Right ventricle myocardium inferior (tissue), 1 donor: ENCODE results near the gene CHID1. TPM values are rescaled to one million over a fixed set of nuclear protein-coding genes. Genes with fewer than 3 reads are reported as not detected.

Experiments used
- ATAC-seq: fragments of 200-7000 bp; cut with Tn5 transposase; one replicate; pipeline ENCODE4 v1.9.1; 2020; ENCODE audit warnings: mild to moderate bottlenecking, moderate library complexity
- DNase-seq: peaks from one replicate; pipeline ENCODE4 v3.0.0; 2021; ENCODE audit errors: missing footprints
- intact Hi-C: fragments of 100-400 bp; cut with DNase I; formaldehyde crosslinking; loops from one replicate; pipeline ENCODE4 v1.11.0; 2022
- total RNA-seq: library from RNA; stranded (reverse); fragmentation: NEBNext Ultra II Directional; extraction: Animal tissue kit (Norgen Biotek cat#: 25700); gene quantifications from one replicate; pipeline ENCODE4 v1.2.1, GENCODE V29; 2021
- donor health status: DM: no; HTN: yes; CAD: no; lungs with severe emphysema.

Gene CHID1
- total RNA-seq, 1 donor from 2014 or later: 49.4 TPM

- intact Hi-C loops: no loop called here
- ATAC-seq: no peak
- DNase-seq: no peak
Observed at GRCh38 chr11:833849-834311, 76.7 kb downstream of the CHID1 start.

- intact Hi-C loops: no loop called here
- DNase-seq (no peak), ATAC-seq (peak; percentile 13)
Observed at GRCh38 chr11:833114-833791, 77.4 kb downstream of the CHID1 start.

- no peak for DNase-seq
- intact Hi-C loops: no loop called here
Observed at GRCh38 chr11:832529-833113, 78.0 kb downstream of the CHID1 start, which contains the start of gene CD151. CD151 (plus strand) TSS chr11:832952; CDS start chr11:836070, 3,118 bp downstream.

GRCh38 chr11:831961-832528, 78.6 kb downstream of the CHID1 start:
- DNase-seq (no peak), ATAC-seq (no peak)
- intact Hi-C loops: no loop called here

More at GRCh38 chr11:832529-833113, 78.0 kb downstream of the CHID1 start, which contains the start of gene CD151:
- peak; percentile 38 for ATAC-seq

GRCh38 chr11:831118-831864, 79.3 kb downstream of the CHID1 start:
- intact Hi-C loops: no loop called here
- DNase-seq: no peak
- no peak for ATAC-seq

- intact Hi-C loops: no loop called here
- ATAC-seq: peak; percentile 59
- peak; percentile 87 for DNase-seq
Observed at GRCh38 chr11:830295-831117, 80.1 kb downstream of the CHID1 start.

- ATAC-seq (no peak), DNase-seq (peak; percentile 69)
- intact Hi-C loops: no loop called here
Observed at GRCh38 chr11:829847-830294, 80.7 kb downstream of the CHID1 start.

GRCh38 chr11:829176-829846, 81.3 kb downstream of the CHID1 start:
- DNase-seq (peak; percentile 77), ATAC-seq (no peak)
- intact Hi-C loops: no loop called here

- no peak for ATAC-seq
- DNase-seq: no peak
- intact Hi-C loops: no loop called here
Observed at GRCh38 chr11:828506-829175, 82.0 kb downstream of the CHID1 start.

- ATAC-seq: no peak
- no peak for DNase-seq
- intact Hi-C loops: no loop called here
Observed at GRCh38 chr11:827897-828192, 82.8 kb downstream of the CHID1 start, which contains the start of gene CRACR2B. CRACR2B (plus strand) TSS chr11:827919; CDS start chr11:828608, 689 bp downstream.

- ATAC-seq (no peak), DNase-seq (peak; percentile 69)
- intact Hi-C loops: no loop called here
Observed at GRCh38 chr11:827146-827896, 83.3 kb downstream of the CHID1 start.

- ATAC-seq (no peak), DNase-seq (no peak)
- intact Hi-C loops: no loop called here
Observed at GRCh38 chr11:826836-827145, 83.8 kb downstream of the CHID1 start.

- intact Hi-C loops: no loop called here
- ATAC-seq (no peak), DNase-seq (no peak)
Observed at GRCh38 chr11:826227-826621, 84.4 kb downstream of the CHID1 start.

GRCh38 chr11:825366-826226, 85.0 kb downstream of the CHID1 start:
- intact Hi-C loops: no loop called here
- ATAC-seq (no peak), DNase-seq (no peak)

GRCh38 chr11:824942-825341, 85.7 kb downstream of the CHID1 start:
- ATAC-seq: no peak
- intact Hi-C loops: no loop called here

GRCh38 chr11:824292-824880, 86.2 kb downstream of the CHID1 start:
- intact Hi-C loops: no loop called here
- ATAC-seq (no peak), DNase-seq (peak; percentile 54)

More at GRCh38 chr11:824942-825341, 85.7 kb downstream of the CHID1 start:
- DNase-seq: no peak
